Measurements from ENCODE around the gene SCML1. TPM values are rescaled to one million over a fixed set of nuclear protein-coding genes. Genes with fewer than 3 reads are reported as not detected.

Gene SCML1, protein sequence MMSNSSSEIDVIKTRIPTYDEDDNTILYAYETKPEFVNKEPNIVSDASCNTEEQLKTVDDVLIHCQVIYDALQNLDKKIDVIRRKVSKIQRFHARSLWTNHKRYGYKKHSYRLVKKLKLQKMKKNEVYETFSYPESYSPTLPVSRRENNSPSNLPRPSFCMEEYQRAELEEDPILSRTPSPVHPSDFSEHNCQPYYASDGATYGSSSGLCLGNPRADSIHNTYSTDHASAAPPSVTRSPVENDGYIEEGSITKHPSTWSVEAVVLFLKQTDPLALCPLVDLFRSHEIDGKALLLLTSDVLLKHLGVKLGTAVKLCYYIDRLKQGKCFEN
- total RNA-seq (2022; extraction: Qiagen RNA extraction; ENCODE audit: low read depth) = 4.9 to 7.3 TPM (median 6.6 TPM) in 5 replicates

GRCh38 chrX:17736856-17737709, at the start of gene SCML1:
TSS of gene SCML1 (plus strand) at chrX:17737493. CDS start at chrX:17744187, 6,694 bp downstream.

Other genes starting within 250 kb of the SCML1 start
- gene RAI2, start 123.8 kb downstream of the SCML1 start, total RNA-seq (2022; extraction: Qiagen RNA extraction; ENCODE audit: low read depth) = 0.07 to 0.53 TPM (median 0.22 TPM) in 5 replicates

All from A549 treated with RU486 at 1 μM for 4 hours (cell line).